Ishikawa (cell line): ENCODE measurements around the gene FOXN4.

ENCODE experiments used
- CEBPB ChIP-seq: IDR thresholded peaks from 2 replicates; pipeline ENCODE4 v1.6.1; 2012
- CREB1 ChIP-seq: IDR thresholded peaks from 2 replicates; pipeline ENCODE4 v1.6.1; 2012; ENCODE audit warnings: low read depth
- EGR1 ChIP-seq: IDR thresholded peaks from 2 replicates; pipeline ENCODE4 v1.6.1; 2012
- EP300 ChIP-seq: IDR thresholded peaks from 2 replicates; pipeline ENCODE4 v1.6.1; 2012; ENCODE audit warnings: borderline replicate concordance
- FOXM1 ChIP-seq: IDR thresholded peaks from 2 replicates; pipeline ENCODE4 v1.6.1; 2012; ENCODE audit warnings: low read depth, borderline replicate concordance
- NFIC ChIP-seq: IDR thresholded peaks from 2 replicates; pipeline ENCODE4 v1.6.1; 2012
- RAD21 ChIP-seq: IDR thresholded peaks from 2 replicates; pipeline ENCODE4 v1.6.1; 2012; ENCODE audit warnings: low read depth
- TAF1 ChIP-seq: IDR thresholded peaks from 2 replicates; pipeline ENCODE4 v1.6.1; 2012; ENCODE audit warnings: low read depth, mild to moderate bottlenecking
- TCF12 ChIP-seq: IDR thresholded peaks from 2 replicates; pipeline ENCODE4 v1.6.1; 2012; ENCODE audit warnings: low read depth
- TEAD4 ChIP-seq: IDR thresholded peaks from 2 replicates; pipeline ENCODE4 v1.6.1; 2012
- YY1 ChIP-seq: IDR thresholded peaks from 2 replicates; pipeline ENCODE4 v1.6.1; 2012; ENCODE audit warnings: low read depth
- ZBTB7A ChIP-seq: IDR thresholded peaks from 2 replicates; pipeline ENCODE4 v1.6.1; 2012; ENCODE audit warnings: low read depth
- TF ChIP-seq, protein P1 (sequence below): IDR thresholded peaks from 2 replicates; pipeline ENCODE4 v1.6.1; 2012
- TF ChIP-seq, protein P2 (sequence below): IDR thresholded peaks from 2 replicates; pipeline ENCODE4 v1.6.1; 2012
- TF ChIP-seq, protein P3 (sequence below): IDR thresholded peaks from 2 replicates; pipeline ENCODE4 v1.6.1; 2012; ENCODE audit warnings: low read depth, mild to moderate bottlenecking

FOXN4 gene

DNA sequence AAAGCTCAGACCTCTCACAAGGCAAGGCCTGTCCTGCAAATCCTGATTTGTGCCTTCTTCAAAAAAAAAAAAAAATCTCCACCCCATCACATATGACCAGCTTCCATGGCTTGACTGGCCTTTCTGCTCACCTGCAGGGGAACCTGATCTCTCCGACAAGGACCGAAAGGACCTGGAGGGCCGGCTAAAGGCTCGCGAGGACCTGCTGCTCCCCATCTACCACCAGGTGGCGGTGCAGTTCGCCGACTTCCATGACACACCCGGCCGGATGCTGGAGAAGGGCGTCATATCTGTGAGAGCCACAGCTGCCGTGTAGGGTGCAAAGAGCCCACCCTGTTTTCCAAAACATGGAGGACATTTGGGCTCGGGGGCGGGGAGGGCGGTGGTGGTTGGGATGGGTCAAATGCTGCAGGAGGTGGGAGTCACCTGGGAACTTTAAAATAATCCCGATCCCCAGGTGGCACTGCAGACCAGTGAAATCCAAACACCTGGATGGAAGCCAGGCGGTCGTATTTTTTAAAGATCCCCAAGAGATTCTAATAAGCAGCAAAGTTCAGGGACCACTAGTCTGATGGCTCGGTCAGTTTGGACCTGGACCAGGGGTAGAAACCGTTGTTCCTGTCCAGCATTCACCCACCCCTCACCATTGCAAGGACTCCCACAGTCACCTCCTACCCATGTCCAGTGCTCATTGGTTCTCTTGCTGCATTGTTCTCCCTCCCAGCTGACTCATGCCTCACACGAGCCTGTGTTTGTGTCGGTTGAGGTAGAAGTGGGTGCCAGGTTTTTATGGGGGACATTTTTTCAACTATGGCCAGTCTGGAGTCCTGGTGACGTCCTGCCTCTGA, 44.8 kb downstream of the FOXN4 start:
- TF ChIP-seq, protein P1, sequence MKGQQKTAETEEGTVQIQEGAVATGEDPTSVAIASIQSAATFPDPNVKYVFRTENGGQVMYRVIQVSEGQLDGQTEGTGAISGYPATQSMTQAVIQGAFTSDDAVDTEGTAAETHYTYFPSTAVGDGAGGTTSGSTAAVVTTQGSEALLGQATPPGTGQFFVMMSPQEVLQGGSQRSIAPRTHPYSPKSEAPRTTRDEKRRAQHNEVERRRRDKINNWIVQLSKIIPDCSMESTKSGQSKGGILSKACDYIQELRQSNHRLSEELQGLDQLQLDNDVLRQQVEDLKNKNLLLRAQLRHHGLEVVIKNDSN: no peak
- TF ChIP-seq EGR1: no peak
- TF ChIP-seq, protein P2, sequence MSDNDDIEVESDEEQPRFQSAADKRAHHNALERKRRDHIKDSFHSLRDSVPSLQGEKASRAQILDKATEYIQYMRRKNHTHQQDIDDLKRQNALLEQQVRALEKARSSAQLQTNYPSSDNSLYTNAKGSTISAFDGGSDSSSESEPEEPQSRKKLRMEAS: peak; percentile 71
- TF ChIP-seq CEBPB: no peak
- TF ChIP-seq ZBTB7A: no peak
- TF ChIP-seq, protein P3, sequence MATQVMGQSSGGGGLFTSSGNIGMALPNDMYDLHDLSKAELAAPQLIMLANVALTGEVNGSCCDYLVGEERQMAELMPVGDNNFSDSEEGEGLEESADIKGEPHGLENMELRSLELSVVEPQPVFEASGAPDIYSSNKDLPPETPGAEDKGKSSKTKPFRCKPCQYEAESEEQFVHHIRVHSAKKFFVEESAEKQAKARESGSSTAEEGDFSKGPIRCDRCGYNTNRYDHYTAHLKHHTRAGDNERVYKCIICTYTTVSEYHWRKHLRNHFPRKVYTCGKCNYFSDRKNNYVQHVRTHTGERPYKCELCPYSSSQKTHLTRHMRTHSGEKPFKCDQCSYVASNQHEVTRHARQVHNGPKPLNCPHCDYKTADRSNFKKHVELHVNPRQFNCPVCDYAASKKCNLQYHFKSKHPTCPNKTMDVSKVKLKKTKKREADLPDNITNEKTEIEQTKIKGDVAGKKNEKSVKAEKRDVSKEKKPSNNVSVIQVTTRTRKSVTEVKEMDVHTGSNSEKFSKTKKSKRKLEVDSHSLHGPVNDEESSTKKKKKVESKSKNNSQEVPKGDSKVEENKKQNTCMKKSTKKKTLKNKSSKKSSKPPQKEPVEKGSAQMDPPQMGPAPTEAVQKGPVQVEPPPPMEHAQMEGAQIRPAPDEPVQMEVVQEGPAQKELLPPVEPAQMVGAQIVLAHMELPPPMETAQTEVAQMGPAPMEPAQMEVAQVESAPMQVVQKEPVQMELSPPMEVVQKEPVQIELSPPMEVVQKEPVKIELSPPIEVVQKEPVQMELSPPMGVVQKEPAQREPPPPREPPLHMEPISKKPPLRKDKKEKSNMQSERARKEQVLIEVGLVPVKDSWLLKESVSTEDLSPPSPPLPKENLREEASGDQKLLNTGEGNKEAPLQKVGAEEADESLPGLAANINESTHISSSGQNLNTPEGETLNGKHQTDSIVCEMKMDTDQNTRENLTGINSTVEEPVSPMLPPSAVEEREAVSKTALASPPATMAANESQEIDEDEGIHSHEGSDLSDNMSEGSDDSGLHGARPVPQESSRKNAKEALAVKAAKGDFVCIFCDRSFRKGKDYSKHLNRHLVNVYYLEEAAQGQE: no peak
- TF ChIP-seq TCF12: no peak
- TF ChIP-seq RAD21: peak; percentile 90
- no peak for TF ChIP-seq FOXM1
- TF ChIP-seq NFIC: peak; percentile 40; the same call in 1 of the 2 replicates

DNA sequence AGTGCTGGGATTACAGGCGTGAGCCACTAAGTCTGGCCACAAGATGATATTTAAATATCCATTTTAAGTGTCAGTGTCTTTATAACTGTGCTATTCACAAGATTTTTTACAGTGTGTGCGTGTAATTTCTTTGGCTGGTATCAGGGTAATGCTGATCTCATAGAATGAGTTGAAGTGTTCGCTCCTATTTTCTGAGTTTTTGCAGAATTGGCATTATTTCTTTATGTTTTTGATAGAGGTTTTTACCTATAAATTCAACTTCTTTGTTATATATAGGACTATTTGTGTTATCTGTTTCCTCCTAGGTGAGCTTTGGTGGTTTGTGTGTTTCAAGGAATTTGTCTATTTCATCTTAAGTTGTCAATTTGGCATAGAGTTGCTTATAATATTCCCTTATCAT, 45.6 kb downstream of the FOXN4 start:
- TF ChIP-seq TEAD4 (no peak), ZBTB7A (no peak)

DNA sequence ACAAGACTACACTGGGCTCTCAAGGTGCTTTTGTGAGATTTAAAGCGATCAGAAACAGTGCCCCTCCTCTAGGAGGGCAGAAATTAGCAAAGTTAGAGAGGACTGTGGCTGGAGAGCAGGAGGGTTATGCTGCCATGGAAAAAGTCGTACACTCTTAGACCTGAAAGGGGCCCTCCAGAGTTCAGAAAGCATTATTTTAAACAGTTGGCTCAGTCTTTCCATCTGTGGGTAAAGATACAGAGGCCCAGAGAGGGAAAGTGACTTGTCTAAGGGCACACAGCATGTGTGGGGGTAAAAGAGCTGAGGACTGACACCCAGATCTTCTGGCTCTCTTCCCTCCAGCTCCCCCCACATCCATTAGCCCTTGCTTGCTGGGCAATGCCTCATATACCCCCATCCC, 47.1 kb downstream of the FOXN4 start:
- TF ChIP-seq YY1 (no peak), ZBTB7A (no peak), CREB1 (no peak), TAF1 (no peak), EP300 (no peak), CEBPB (no peak), NFIC (no peak)

DNA sequence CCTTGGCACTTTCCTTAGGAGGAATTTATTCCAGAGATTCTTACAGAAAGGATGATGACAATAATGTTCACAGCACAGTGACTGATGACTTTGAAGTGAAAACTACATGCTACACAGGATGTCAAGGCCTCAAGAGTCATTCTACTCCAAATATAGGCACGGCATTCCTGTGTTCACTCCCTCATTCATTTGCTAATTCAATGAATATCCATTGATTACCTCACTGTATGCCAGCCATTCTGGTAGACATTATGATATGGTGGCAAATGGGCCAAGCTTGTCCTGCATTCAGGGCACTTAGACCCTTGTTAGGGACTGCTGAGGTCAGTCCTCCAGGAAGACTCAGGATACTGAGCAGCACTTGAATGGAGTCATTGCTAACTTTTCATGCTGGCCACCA, 48.0 kb downstream of the FOXN4 start:
- no peak for TF ChIP-seq EP300
- TF ChIP-seq EGR1: no peak
- TF ChIP-seq CEBPB: no peak
- TF ChIP-seq, protein P1: no peak
- no peak for TF ChIP-seq FOXM1
- no peak for TF ChIP-seq TAF1
- no peak for TF ChIP-seq CREB1
- no peak for TF ChIP-seq NFIC
- TF ChIP-seq, protein P2: no peak
- no peak for TF ChIP-seq TCF12
- no peak for TF ChIP-seq RAD21
- no peak for TF ChIP-seq YY1
- TF ChIP-seq, protein P3: no peak
- TF ChIP-seq TEAD4: no peak
- no peak for TF ChIP-seq ZBTB7A

DNA sequence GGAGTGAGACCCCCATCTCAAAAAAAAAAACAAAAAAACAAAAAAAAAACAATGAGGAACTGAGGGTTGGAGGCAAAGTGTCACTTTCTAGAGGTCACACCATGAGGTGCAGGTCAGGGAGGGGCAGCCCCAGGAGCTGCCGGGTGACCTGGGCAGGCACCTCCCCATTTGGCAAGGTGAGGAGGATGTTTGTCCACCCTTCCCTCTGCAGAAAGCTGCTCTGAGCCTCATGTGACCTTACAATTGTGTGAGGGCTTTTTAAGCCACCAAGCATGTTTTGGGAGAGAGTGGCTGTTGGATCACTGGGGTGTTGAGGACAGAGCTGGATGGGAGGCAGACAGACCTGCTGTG, 49.6 kb downstream of the FOXN4 start:
- TF ChIP-seq TAF1 (no peak), RAD21 (no peak), YY1 (no peak), TEAD4 (no peak), CREB1 (no peak), CEBPB (no peak), FOXM1 (no peak), TCF12 (no peak), NFIC (no peak), EP300 (no peak), ZBTB7A (no peak), EGR1 (no peak)
- TF ChIP-seq, protein P1: no peak
- TF ChIP-seq, protein P3: no peak
- TF ChIP-seq, protein P2: no peak
